ENCODE measurements around the gene WTIP.
"Not testable (repeated sequence)": the region's sequence is repeated elsewhere in the genome, so short reads cannot be mapped to it uniquely, and the experiment has no call there.

Gene WTIP

GRCh38 chr19:34480971-34481841 lies at the start of gene WTIP:
WTIP (plus strand) TSS chr19:34481758; CDS start chr19:34481975, 217 bp downstream.
- no peak for DNase-seq

DNA sequence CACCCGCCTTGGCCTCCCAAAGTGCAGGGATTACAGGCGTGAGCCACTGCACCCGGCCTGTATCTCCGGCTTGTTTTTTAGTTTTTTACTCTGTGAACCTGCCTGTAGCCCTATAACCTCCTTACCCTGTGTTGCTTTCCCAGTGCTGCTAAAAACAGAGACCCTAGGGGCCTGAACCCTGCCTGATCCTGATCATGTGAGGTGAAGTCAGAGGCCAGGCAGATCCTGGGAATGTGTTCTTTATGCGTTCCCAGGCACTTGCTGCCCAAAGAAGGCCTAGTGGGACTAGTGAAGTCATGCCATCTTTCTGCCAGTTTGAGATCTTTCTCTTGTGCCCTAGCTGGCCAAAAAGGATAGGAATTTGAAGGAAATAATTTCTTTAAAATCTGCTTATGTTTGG lies 48.8 kb upstream of the WTIP start:
- no peak for DNase-seq

GRCh38 chr19:34436716-34437115 lies 44.8 kb upstream of the WTIP start:
- DNase-seq: no peak

DNA sequence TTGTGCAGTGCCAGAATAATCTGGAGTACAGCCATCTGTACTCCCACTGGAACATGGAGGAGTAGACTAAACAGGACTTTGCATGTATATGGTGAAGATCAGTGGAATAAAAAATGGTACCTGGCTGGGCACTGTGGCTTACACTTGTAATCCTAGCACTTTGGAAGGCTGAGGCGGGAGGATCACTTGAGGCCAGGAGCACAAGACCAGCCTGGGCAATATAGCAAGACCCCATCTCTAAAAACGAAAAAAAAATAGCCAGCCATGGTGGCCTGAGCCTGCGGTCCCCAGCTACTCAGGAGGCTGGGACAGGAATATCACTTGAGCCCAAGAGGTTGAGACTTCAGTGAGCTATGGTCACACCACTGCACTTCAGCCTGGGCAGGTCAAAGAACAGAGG lies 33.4 kb upstream of the WTIP start:
- DNase-seq: no peak

GRCh38 chr19:34452723-34453122 lies 28.8 kb upstream of the WTIP start:
- no peak for DNase-seq

DNA sequence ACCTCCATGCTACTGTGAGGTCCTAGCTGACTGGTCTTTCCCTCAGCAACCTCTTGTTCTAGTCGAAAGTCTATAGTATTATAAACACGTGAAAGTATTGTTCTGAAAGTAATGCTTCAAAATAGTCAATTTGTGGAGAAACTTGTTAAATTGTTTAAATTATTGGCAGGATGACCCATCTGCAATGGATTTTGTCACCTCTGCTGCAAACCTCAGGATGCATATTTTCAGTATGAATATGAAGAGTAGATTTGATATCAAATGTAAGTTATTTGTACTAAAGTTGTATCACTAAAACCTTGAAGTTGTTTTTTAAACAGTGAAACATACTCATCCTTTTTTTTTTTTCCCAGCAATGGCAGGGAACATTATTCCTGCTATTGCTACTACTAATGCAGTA lies 27.5 kb upstream of the WTIP start:
- no peak for DNase-seq

DNA sequence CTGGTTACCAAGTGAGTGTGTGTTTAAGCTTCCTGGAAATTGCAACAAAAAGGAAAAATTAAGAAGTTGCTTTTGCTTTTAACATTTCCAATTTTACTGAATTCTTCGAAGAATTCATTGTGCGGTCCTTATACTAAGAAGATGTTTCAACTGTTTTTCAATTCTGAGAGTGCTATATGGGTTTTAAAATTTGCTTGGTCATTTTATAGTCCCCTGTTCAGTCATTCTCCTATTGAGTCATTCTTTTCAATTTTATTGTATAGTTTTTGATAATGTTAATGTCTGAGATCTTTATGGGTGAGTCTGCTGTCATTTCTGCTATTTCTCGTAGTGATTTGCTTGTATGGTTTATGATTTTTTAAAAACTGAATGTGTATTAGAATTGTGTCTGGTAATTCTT lies 26.9 kb upstream of the WTIP start:
- no peak for DNase-seq

DNA sequence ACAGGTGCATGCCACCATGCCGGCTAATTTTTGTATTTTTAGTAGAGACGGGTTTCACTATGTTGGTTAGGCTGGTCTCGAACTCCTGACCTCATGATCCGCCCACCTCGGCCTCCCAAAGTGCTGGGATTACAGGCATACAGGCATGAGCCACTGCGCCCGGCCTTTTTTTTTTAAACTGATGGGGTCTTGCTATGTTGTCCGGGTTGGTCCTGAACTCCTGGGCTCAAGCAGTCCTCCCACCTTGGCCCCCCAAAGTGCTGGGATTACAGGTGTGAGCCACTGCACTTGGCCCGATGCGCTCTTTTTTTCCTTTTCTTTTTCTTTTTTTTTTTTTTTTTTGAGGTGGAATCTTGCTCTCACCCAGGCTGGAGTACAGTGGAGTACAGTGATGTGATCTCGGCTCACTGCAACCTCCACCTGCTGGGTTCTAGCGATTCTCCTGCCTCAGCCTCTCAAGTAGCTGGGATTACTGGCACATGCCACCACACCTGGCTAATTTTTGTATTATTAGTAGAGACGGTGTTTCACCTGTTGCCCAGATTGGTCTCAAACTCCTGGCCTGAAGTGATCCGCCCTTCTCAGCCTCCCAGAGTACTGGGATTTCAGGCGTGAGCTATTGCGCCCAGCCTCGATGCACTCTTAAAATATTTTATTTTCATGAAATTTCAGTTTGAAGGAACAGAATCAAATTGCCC lies 25.6 kb upstream of the WTIP start:
- DNase-seq: not testable (repeated sequence)

GRCh38 chr19:34457446-34457845 lies 24.1 kb upstream of the WTIP start:
- DNase-seq: no peak

DNA sequence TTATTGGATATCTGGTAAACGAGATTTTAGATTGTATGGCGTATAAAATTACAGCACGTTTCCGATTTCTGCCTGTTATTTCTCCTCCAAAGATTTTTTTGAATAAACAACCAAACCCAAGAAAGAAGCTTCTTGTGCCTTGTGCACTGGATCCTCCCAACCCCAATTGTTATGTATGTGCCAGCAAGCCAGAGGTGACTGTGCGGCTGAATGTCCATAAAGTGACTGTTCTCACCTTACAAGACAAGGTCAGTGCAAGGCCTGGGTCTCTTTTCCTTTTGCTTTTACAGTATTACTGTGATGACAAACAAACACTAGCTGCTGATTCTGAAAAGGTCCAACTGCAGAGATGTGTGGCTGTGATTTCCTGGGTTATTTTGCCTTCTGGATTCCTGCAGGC lies 22.9 kb upstream of the WTIP start:
- no peak for DNase-seq

GRCh38 chr19:34459614-34460013 lies 21.9 kb upstream of the WTIP start:
- DNase-seq: no peak

DNA sequence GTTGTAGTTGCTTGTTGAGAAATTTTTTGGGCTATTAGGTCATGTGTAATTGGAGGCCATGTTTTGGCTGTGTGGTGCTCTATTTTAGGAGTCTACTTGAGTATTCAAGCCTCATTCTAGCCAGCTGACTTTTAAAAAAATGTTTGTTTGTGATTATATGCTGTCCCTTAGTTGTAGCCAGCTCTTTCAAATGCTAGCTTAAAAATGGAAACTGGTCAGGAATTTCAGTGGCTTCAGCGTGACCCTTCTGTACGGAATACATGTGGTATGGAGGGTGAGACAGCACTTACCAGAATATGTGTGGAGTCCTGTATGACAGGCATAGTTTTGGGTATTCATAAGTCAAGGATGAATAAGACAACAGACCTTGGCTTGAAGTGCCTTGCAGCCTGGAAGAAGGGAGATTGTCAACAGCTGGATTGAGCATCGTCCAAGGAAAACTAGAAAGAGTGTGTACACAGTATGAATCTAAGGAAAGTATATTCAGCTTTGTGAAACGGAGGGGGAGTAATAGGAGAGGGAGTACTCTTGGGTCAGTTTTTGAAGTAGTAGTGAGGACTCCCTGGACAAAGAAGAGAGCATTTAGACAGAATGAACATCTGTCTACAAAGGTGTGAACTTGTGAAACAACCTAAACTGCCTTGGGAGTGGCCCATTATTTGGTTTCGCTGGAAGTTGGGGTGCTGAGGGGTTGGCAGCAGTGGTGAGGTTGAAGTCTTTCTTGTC lies 20.0 kb upstream of the WTIP start:
- no peak for DNase-seq

DNA sequence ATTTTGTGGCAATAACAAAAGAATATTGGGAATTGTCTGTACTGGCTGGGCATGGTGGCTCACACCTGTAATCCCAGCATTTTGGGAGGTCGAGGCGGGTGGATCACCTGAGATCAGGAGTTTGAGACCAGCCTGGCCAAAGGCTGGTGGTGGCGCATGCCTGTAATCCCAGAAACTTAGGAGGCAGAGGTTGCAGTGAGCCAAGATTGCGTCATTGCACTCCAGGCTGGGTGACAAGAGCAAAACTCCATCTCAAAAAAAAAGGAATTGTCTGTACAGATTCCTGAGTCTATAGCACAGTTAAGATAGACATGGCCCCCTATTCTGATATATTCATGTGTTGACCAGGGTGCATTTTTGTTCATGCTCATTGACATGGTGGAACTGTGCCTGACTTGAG lies 16.8 kb upstream of the WTIP start:
- not testable (repeated sequence) for DNase-seq

DNA sequence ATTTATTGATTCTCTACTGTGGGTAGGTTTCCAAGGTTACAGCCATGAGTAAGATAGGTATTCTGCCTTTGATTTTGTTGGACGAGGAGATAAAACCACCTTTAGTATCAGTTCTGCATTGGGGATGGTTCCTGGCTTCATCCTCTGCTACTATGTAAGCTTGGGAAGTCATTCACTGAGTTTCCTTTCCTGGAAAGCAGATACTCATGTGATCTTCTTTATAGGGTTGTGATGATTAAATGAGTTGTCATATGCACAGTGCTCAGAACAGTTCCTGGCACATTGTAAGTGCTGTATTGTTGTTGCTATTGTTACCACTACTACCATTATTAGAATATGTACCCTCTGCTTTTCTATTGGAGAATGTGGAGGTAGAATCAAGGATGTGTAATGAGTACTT lies 13.1 kb upstream of the WTIP start:
- DNase-seq: no peak

- not testable (repeated sequence) for DNase-seq
Observed at GRCh38 chr19:34469026-34469425, 12.5 kb upstream of the WTIP start.

DNA sequence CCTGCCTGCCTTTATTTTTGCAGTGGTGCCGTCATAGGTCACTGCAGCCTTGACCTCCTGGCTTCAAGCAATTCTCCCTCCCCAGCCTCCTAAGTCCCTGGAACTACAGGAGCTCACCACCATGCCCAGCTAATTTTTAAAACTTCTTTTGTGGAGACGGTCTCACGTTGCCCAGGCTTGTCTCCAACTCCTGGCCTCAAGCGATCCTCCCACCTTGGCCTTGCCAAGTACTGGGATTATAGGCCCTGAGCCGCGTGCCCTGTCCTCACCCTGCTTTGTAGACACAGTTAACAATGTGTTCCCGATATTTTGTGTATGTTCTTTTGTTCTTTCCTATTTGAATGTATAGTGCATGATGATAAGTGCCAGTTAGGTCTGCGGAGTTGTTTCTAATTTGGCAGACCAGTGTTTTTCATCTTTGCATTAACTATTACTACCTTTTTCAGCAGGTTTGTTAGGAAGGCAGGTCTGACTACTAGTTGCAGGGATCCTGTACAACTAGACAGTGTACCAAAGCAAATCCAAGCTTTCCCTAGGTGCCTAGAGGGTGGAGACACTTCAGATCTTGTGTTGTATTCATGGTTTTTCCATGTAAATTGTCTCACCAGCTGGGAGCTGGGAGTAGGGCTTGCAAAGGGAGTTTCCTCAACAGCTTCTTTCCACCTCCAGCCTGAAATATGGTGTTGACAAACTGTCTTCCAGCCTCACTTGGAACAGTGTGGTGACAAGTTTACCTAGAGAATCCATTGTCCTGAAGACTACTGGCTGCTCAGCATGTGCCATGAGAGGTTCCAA lies 9.5 kb upstream of the WTIP start:
- no peak for DNase-seq

- DNase-seq: no peak
Observed at GRCh38 chr19:34474233-34474989, 7.1 kb upstream of the WTIP start.

GRCh38 chr19:34475026-34475974 lies 6.3 kb upstream of the WTIP start:
- DNase-seq: no peak

DNA sequence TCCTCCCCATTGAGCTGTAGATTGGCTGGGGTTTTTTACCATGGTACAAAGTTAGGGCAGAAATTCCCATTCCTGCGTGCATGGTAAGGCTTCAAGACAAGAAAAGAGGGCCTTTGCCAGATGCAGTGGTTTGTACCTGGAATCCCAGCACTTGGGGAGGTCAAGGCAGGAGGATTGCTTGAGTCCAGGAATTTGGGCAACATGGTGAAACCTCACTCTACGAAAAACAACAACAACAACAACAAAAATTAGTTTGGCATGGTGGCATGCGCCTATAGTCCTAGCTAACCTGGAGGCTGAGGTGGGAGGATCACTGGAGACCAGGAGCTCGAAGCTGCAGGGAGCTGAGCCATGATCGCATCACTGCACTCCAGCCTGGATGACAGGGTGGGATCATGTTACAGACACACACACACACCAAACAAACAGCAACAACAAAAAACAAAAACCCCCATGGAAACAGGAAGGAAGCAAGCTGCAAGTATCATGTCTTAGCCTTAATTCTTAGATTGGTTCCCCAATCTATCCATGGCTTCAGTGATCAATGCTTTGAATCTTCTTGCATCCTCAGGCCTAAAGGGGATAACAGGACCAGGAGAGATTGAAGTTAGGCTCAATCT lies 5.5 kb upstream of the WTIP start:
- DNase-seq: no peak

GRCh38 chr19:34478496-34478895 lies 3.1 kb upstream of the WTIP start:
- DNase-seq: not testable (repeated sequence)

Measured in activated T-cell treated with anti-CD3 and anti-CD28 coated beads for 4 hours (primary cell).